ENCODE measurements around the gene U2AF2.

Gene U2AF2

DNA sequence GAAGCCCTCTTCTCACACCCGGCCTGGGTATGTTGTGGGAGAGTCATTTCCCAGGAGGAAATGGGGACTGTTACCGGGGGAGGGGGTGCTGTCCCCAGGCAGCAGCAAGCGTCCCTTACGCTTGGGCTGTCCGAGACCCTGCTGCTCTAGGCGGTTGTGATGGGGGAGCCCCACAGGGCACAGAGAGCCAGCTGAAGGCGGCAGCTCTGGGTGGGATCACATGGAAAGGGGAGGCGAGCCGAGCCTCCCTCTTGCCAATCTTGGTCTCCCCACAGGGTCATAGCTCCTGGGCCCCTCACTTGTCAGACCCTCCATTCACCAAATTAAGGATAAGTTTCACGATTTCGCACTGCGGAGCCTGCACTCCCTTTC is 42.2 kb downstream of the U2AF2 start:
- H3K36me3 ChIP-seq: peaks cover 32% of the 10 kb centered on the region

DNA sequence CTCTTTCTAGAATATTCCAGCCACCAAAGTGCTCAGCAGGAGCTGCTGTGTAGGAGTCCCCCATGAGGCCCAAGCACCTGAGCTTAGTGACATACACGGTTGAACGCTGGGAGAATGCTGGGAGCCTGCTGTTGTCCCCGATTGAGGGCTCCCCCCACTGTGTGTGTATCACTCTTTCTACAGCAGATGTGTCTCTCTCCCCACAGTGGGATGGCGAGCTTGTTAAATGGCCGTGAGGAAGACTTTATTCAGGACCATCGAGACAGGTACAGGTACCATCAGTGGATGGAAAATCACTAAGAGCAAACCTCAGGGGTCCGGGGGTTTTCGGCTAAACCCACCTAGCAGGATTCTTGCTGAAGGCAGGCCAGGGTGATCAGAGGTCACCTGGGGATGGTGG is 42.9 kb downstream of the U2AF2 start:
- peaks cover 31% of the 10 kb centered on the region for H3K36me3 ChIP-seq
- DNase-seq: no peak

More for the DNA sequence above, 42.2 kb downstream of the U2AF2 start:
- Histone ChIP-seq H3K27me3 (no peaks in the 10 kb centered on the region), H3K4me1 (no peaks in the 10 kb centered on the region), H3K9me3 (no peaks in the 10 kb centered on the region), H3K4me3 (ENCODE audit: low read depth, low read length) (no peak overlapping the region)
- no peak for DNase-seq
- TF ChIP-seq, protein P1, sequence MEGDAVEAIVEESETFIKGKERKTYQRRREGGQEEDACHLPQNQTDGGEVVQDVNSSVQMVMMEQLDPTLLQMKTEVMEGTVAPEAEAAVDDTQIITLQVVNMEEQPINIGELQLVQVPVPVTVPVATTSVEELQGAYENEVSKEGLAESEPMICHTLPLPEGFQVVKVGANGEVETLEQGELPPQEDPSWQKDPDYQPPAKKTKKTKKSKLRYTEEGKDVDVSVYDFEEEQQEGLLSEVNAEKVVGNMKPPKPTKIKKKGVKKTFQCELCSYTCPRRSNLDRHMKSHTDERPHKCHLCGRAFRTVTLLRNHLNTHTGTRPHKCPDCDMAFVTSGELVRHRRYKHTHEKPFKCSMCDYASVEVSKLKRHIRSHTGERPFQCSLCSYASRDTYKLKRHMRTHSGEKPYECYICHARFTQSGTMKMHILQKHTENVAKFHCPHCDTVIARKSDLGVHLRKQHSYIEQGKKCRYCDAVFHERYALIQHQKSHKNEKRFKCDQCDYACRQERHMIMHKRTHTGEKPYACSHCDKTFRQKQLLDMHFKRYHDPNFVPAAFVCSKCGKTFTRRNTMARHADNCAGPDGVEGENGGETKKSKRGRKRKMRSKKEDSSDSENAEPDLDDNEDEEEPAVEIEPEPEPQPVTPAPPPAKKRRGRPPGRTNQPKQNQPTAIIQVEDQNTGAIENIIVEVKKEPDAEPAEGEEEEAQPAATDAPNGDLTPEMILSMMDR (IDR thresholded peaks at IDR 0.05; ENCODE audit: low read depth, low read length): no peak

DNA sequence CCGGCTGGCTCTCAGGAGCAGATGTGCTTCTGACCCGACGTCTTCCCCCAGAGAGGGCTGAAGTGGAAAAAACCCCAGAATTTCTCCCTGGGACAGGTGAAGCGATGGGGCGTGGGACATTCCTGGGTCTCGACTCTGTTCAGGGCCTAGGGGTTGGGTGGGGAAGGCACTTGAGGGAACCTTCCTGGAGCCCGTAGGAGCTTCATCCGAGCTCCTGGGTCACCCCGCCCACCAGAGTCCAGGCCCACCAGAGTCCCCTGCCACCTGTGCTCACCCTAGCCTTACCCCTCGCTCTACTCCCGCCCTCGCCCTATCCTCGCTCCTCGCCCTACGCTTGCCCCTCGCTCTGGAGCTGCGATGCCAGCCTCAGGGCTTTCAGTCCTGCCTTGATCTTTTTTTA is 43.4 kb downstream of the U2AF2 start:
- Histone ChIP-seq H3K4me1 (no peaks in the 10 kb centered on the region), H3K9me3 (no peaks in the 10 kb centered on the region), H3K27me3 (no peaks in the 10 kb centered on the region), H3K36me3 (peaks cover 31% of the 10 kb centered on the region), H3K4me3 (ENCODE audit: low read depth, low read length) (no peak overlapping the region)
- no peak for DNase-seq
- TF ChIP-seq, protein P1 (IDR thresholded peaks at IDR 0.05; ENCODE audit: low read depth, low read length): no peak

More for the DNA sequence above, 42.9 kb downstream of the U2AF2 start:
- Histone ChIP-seq H3K4me1 (no peaks in the 10 kb centered on the region), H3K27me3 (no peaks in the 10 kb centered on the region), H3K4me3 (ENCODE audit: low read depth, low read length) (no peak overlapping the region), H3K9me3 (no peaks in the 10 kb centered on the region)
- TF ChIP-seq, protein P1 (IDR thresholded peaks at IDR 0.05; ENCODE audit: low read depth, low read length): no peak

DNA sequence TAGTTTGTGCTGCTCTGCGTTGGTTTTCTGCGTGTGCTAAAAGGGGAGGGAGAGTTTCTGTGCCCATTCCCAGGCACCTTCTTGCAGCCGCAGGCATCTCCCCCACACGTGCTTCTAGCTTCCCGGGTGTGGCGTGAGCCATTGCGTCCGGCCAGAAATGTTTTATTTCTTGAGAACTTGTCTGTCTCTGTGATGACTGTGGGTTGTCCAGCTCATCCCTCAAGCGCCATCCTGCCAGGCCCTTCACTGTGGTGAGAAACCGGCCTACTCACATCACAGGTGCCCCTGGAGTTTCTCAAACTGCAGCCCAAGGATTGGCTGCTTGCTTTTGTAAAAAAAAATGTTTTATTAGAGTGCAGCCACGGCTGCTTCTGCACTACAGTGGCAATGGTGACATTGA is 44.4 kb downstream of the U2AF2 start:
- no peak for DNase-seq
- Histone ChIP-seq H3K4me1 (no peaks in the 10 kb centered on the region), H3K36me3 (peaks cover 25% of the 10 kb centered on the region), H3K27me3 (no peaks in the 10 kb centered on the region), H3K4me3 (ENCODE audit: low read depth, low read length) (no peak overlapping the region), H3K9me3 (no peaks in the 10 kb centered on the region)
- TF ChIP-seq, protein P1 (IDR thresholded peaks at IDR 0.05; ENCODE audit: low read depth, low read length): no peak

DNA sequence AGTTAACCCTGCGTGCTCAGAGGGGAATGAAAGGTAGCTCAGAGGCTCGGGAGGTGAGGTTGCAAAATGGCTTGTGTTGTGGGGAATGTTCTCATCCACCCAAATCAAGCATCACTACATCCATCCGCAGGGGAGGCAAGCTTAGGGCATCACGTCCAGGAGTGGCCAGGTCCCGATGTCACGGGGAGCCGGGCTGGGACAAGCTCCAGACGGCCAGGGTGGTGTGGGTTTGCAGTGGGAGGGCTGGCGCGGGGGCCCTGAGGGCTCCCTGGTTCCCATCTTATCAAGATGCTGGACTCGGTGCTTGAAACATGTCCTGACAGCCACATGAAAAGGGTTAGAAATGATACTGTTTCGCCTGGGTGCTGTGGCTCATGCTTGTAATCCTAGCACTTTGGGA is 46.0 kb downstream of the U2AF2 start:
- H3K9me3 ChIP-seq: no peaks in the 10 kb centered on the region
- peaks cover 14% of the 10 kb centered on the region for H3K36me3 ChIP-seq
- DNase-seq: no peak
- H3K4me3 ChIP-seq (ENCODE audit: low read depth, low read length): no peak overlapping the region
- no peaks in the 10 kb centered on the region for H3K4me1 ChIP-seq
- no peaks in the 10 kb centered on the region for H3K27me3 ChIP-seq
- TF ChIP-seq, protein P1 (IDR thresholded peaks at IDR 0.05; ENCODE audit: low read depth, low read length): no peak

DNA sequence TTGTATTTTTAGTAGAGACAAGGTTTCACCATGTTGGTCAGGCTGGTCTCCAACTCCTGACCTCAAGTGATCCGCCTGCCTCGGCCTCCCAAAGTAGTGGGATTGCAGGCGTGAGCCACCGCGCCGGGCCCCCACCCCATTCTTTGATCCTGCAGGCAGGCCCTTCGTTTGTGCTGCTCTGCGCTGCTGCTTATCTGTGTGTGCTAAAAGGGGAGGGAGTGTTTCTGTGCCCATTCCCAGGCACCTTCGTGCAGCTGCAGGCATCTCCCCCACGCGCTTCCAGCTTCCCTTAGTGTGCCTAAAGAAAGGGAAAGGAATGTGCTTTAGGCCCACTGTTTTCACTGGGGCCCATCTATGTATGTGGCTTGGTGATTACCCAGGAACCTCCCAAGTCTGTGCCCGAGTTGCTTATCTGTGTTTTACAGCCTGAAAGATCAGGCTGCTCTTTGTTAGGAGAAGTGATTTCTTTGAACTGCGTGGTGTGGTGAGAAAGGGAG is 47.3 kb downstream of the U2AF2 start:
- TF ChIP-seq, protein P1 (IDR thresholded peaks at IDR 0.05; ENCODE audit: low read depth, low read length): no peak
- Histone ChIP-seq H3K4me1 (no peaks in the 10 kb centered on the region), H3K36me3 (peaks cover 4% of the 10 kb centered on the region; the same call in 1 of the 2 replicates), H3K4me3 (ENCODE audit: low read depth, low read length) (no peak overlapping the region), H3K27me3 (no peaks in the 10 kb centered on the region; the same call in 1 of the 2 replicates), H3K9me3 (no peaks in the 10 kb centered on the region)
- DNase-seq: no peak
